GM18505 (cell line): ENCODE data around the gene TRPV4.

Experiments
- ATAC-seq: cut with Tn5 transposase; IDR thresholded peaks from one replicate; pipeline ENCODE4 v1.9.1; 2021; ENCODE audit not compliant: unreplicated experiment
- POLR2A ChIP-seq: IDR thresholded peaks from 4 replicates; pipeline ENCODE4 v1.6.1; 2011; ENCODE audit warnings: borderline replicate concordance; ENCODE audit not compliant: insufficient read depth, insufficient read length; ENCODE audit errors: extremely low read depth

Gene TRPV4

DNA sequence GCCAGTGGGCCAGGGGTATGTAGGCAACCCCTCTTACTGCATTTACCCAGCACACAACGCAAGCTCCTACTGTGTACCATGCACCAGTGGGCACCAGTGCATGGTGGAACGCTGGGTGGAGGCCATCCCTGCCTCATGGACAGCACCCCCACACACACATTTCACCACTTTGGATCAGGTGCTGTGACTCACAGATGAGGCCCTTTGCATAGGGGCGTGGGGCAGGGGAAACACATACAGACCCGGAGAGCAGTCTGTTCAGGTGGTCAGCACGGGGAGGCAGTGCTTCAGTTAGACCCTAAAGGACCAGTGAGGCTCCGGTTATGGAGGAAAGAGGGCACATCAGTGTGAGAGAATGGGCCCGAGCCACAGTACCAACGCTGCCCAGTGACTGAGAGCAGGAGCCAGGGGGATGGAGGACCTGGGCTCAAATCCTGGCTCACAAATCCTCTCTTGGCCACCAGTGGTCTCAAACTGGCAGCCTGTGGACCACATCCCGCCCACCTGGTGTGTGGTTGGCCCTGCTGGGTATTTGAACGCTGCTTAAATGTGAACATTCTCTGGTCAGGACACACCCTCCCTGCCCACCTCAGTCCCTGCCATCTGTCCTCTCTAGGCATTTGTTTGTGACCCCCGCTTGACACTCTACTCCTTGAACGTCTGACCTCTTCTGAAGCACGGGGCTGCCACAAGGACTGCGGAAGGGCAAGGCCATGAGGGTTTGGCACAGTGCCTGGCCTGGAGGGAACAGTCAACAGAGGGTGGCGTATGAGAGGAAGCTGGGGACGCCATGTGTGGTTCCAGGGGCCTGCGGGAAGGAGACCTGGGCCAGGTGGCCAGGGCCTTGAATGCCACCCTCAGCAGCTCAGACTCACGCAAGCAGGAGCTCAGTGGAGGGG is 72.9 kb downstream of the TRPV4 start:
- no peak for ATAC-seq
- TF ChIP-seq POLR2A = no peak

DNA sequence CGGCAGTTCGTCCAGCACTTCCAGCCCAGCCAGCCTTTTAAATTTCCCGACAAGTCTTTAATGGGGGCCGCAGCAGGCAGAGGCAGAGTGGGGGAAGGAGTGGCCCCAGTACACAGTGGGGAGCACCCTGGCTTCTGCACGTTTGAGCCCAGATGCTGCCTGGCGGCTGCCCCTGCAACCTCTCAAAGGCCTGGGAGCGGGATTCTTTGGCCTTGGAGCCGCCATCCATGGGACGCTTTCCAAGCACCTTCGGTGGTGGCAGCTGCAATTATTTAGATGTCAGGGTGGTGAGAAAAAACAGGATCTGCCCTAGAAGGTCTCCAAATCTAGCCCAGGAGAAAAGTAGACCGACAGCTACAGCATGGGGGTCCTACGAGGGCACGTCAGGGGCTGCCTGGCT is 73.6 kb downstream of the TRPV4 start:
- TF ChIP-seq POLR2A = no peak
- ATAC-seq = no peak

GRCh38 chr12:109758426-109759420 is 74.5 kb downstream of the TRPV4 start:
- no peak for TF ChIP-seq POLR2A
- no peak for ATAC-seq

GRCh38 chr12:109757671-109758265 is 75.4 kb downstream of the TRPV4 start:
- no peak for TF ChIP-seq POLR2A
- ATAC-seq = no peak

- no peak for ATAC-seq
Measured at GRCh38 chr12:109756457-109756856, 76.7 kb downstream of the TRPV4 start.

DNA sequence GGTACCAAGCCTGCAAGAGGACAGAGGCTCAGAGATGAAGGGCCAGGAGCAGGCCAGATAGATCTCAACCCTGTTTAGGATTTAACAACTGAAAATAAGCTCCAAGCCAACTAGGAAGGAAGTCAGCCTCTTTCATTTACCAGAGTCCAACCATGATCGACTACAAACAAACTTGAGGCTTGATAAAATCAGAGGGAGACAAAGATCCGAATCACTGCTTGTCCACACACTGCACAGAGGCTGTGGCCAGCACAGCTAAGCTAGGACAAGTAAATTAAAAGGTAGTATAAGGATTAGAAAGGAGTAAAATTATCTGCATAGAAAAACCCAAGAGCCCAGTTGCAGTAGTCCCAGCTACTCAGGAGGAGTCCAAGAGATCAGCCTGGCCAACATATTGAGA is 79.2 kb downstream of the TRPV4 start:
- no peak for TF ChIP-seq POLR2A
- no peak for ATAC-seq

More at GRCh38 chr12:109756457-109756856, 76.7 kb downstream of the TRPV4 start:
- TF ChIP-seq POLR2A = no peak

- TF ChIP-seq POLR2A = no peak
- no peak for ATAC-seq
Measured at GRCh38 chr12:109753054-109753401, 80.2 kb downstream of the TRPV4 start.

DNA sequence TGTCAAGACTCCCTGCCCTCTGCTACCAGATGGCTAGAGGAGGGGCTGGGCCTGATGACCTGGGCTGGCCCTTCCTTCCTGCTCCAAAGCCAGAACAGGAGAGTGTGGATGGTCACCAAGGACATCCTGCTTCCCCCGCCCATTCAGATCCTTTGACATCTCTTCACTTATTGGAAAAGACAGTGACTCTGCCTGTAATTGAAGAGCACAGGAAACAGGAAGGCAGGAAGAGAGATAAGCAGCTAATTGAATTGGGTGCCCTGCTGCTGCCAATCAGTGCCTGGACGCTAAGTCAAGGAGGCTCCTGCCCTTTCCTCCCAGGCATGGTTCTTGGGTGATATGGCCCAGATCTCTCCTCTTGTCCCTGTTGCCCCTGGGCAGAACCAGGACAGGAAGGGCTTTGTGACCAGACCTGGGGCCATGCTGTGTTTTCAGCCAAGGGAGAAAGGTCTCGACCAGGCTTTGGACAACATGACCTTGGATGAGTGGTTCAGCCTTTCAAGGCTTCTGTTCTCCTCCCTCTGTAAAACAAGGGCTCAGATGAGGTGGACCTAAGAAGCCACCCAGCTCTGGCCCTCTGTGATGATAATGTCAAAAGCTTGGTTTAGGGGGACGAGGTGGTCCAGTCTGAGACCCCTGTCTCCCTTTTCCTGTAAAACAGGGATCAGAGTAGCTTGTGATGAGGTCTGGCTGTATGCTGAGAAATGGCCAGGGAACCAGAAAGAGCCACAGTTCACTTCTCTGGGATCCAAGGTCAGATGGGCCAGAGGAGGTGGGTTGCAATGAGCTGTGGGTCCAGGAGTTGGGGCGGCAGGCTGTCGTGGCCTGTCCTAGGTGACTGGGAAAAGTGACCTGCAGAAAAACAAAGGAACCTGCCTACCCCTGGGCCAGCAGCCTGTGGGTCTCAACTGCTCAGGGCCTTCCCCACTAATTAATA is 80.8 kb downstream of the TRPV4 start:
- no peak for ATAC-seq
- no peak for TF ChIP-seq POLR2A

- ATAC-seq = no peak
- no peak for TF ChIP-seq POLR2A
Measured at GRCh38 chr12:109744986-109745942, 87.9 kb downstream of the TRPV4 start.

GRCh38 chr12:109744026-109744425 is 89.2 kb downstream of the TRPV4 start:
- ATAC-seq = no peak
- no peak for TF ChIP-seq POLR2A
